Activated CD4-positive, alpha-beta memory T cell treated with anti-CD3 and anti-CD28 coated beads for 36 hours (primary cell): Measurements from ENCODE around the gene SVEP1. TPM values are rescaled to one million over a fixed set of nuclear protein-coding genes. Genes with fewer than 3 reads are reported as not detected.
"Not testable (repeated sequence)": the region's sequence is repeated elsewhere in the genome, so short reads cannot be mapped to it uniquely, and the experiment has no call there.

Source experiments
- CTCF ChIA-PET: fragments of 350-600 bp; sonication (Branson Sonifier 250); formaldehyde crosslinking; loops from one replicate; lab custom pipeline; 2021; ENCODE audit warnings: antibody characterized with exemption, inconsistent platforms; lab: Charles Lee
- POLR2A ChIA-PET: fragments of 350-600 bp; sonication (Branson Sonifier 250); formaldehyde crosslinking; loops from one replicate; lab custom pipeline; 2021; ENCODE audit warnings: antibody characterized with exemption; lab: Charles Lee
- DNase-seq: peaks from one replicate; pipeline ENCODE4 v3.0.0-alpha.2; 2020
- H3K27ac Mint-ChIP-seq: one replicate; pipeline ENCODE4 v1.8.0; 2021; ENCODE audit warnings: mixed read lengths
- H3K27me3 Mint-ChIP-seq: one replicate; pipeline ENCODE4 v1.8.0; 2021; ENCODE audit warnings: mixed read lengths
- H3K36me3 Mint-ChIP-seq: one replicate; pipeline ENCODE4 v1.8.0; 2021; ENCODE audit warnings: mixed read lengths
- H3K4me1 Mint-ChIP-seq: one replicate; pipeline ENCODE4 v1.8.0; 2021; ENCODE audit warnings: low read depth, mixed read lengths
- H3K4me3 Mint-ChIP-seq: one replicate; pipeline ENCODE4 v1.8.0; 2021; ENCODE audit warnings: mild to moderate bottlenecking, mixed read lengths
- H3K9me3 Mint-ChIP-seq: one replicate; pipeline ENCODE4 v1.8.0; 2021; ENCODE audit warnings: mixed read lengths
- intact Hi-C: fragments of 100-400 bp; cut with micrococcal nuclease; formaldehyde crosslinking; loops from one replicate; pipeline ENCODE4 v1.15.1; 2023
- total RNA-seq, 2 experiments: library from RNA; stranded (reverse); gene quantifications; one replicate each; pipeline ENCODE4 v1.2.3, GENCODE V29; 2021

Gene SVEP1
- total RNA-seq, 2 experiments from 2014 or later = not detected

DNA sequence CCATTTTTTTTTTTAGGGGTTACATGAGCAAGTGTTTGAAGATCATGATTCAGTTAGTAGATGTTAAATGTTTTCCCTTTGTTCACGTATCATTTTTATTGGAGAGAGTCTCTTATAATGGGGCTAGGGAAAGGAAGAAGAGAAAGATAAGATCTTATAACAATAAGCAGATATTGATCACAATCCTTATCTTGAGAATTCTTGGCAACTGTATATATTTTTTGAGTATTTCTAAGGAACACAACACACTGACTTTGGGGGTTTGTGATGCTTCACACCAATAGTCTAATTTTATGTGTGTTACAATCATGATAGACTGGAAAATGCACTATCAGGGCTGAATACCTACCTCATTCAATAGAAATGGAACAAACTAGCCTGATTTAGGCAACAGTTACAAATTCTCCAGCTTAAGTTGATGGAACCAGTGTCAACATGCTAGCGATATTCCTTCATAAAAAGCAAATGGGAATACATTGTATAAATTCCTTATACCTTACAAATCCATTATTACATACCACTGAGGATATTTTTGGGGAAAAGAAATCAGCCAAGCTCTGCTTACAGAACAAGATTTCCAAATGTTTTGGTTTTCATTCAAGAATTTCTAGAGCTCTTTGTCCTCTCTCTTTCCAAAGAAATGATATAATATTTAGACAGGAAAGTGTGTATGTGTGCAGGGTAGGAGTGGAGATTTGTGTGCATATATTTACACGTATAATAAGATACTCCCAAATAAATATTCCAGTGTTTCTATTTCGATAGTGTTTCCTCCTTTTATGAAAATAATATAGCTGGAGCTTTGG lies 41.5 kb downstream of the SVEP1 start:
- Mint-ChIP-seq H3K4me1 (no peaks in the 10 kb centered on the region), H3K36me3 (no peaks in the 10 kb centered on the region), H3K4me3 (no peak overlapping the region), H3K9me3 (peaks cover 6% of the 10 kb centered on the region), H3K27ac (no peak overlapping the region), H3K27me3 (no peaks in the 10 kb centered on the region)
- no peak for DNase-seq
- intact Hi-C loops = no loop called here
- POLR2A ChIA-PET = no interaction called here
- CTCF ChIA-PET = no interaction called here

DNA sequence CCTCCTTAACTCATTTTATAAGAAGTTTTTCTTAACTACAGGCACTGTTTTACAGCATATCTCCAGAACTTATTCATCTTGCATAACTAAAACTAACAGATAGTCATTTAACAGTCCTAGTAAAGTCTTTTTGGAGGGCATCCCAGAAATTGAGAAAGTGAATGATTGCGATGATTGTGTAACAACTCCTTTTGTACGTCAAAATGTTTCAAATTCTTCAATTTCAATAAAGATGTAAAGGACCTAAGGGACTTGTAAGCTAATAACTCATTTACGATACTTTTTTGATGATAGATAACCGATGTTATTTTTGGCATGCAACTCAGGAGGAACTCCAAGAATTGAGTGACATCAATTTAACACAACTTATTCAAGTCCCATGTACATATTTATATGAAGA lies 42.7 kb downstream of the SVEP1 start:
- H3K4me3 Mint-ChIP-seq = no peak overlapping the region
- intact Hi-C loops = no loop called here

DNA sequence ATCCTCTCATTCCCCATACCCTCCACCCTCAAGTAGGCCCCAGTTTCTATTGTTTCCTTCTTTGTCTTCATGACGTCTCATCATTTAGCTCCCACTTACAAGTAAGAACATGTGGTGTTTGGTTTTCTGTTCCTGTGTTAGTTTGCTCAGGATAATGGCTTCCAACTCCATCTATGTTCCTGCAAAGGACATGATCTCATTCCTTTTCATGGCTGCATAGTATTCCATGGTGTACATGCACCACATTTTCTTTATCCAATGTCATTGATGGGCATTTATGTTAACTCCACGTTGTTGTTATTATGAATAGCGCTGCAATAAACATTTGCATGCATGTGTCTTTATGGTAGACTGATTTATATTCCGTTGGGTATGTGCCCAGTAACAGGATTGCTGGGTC lies 45.4 kb downstream of the SVEP1 start:
- CTCF ChIA-PET, H3K4me3 Mint-ChIP-seq, H3K27me3 Mint-ChIP-seq, DNase-seq, H3K36me3 Mint-ChIP-seq, H3K4me1 Mint-ChIP-seq, H3K9me3 Mint-ChIP-seq, intact Hi-C loops, H3K27ac Mint-ChIP-seq, POLR2A ChIA-PET: not testable (repeated sequence)

More for the DNA sequence above, 42.7 kb downstream of the SVEP1 start:
- Mint-ChIP-seq H3K36me3 (no peaks in the 10 kb centered on the region), H3K4me1 (no peaks in the 10 kb centered on the region), H3K9me3 (peaks cover 6% of the 10 kb centered on the region), H3K27me3 (no peaks in the 10 kb centered on the region), H3K27ac (no peak overlapping the region)
- DNase-seq = no peak
- ChIA-PET POLR2A (no interaction called here), CTCF (no interaction called here)

DNA sequence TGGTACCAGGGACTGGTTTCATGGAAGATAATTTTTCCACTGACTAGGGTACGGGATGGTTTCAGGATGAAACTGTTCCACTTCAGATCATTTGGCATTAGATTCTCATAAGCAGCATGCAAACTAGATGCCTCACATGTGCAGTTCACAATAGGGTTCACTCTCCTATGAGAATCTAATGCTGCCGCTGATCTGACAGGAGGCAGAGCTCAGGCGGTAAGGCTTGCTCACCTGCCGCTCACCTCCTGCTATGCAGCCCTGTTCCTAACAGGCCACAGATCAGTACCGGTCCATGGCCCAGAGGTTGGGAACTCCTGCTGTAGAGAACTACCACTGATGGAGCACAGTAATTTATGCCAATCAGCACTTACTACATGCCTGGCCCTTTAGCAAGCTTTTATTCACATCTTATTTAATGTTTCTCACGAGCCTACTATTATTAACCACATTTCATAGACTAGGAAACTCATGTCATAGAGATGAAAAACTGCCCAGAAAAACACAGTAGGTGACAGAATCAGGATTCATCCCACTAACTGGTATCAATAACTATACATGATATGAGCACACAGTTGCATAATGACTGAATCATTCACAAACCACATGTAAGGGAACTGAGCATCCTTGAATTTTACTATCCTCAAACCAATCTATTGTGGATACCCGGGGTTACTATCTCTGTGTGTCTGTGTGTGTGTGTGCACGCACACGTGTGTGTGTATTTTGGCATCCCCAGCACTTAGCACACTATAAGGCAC lies 46.5 kb downstream of the SVEP1 start:
- ChIA-PET POLR2A (no interaction called here), CTCF (no interaction called here)
- H3K9me3 Mint-ChIP-seq = peaks cover 6% of the 10 kb centered on the region
- H3K4me3 Mint-ChIP-seq = no peak overlapping the region
- no peaks in the 10 kb centered on the region for H3K36me3 Mint-ChIP-seq
- H3K4me1 Mint-ChIP-seq = no peaks in the 10 kb centered on the region
- H3K27me3 Mint-ChIP-seq = no peaks in the 10 kb centered on the region
- intact Hi-C loops = no loop called here
- H3K27ac Mint-ChIP-seq = no peak overlapping the region
- DNase-seq = no peak

DNA sequence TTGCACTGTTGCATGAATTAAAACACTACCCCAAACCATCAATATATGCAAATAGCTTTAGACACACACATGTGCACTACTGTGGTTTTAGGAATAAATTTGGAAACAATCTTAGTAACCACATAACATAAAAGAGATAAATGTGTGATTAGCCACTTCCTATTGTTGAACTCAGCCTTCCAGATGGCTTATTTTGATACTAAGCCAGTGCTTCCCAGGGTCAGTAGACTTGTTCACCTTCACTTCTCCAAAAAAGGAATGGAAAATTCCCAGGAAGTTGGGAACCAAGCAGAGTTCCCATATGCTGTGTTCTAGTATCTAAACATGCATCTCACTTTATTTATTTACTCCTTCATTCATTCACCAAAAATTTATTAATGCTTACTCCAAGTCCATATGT lies 47.8 kb downstream of the SVEP1 start:
- H3K27me3 Mint-ChIP-seq = no peaks in the 10 kb centered on the region
- no peak overlapping the region for H3K4me3 Mint-ChIP-seq
- intact Hi-C loops = no loop called here
- ChIA-PET POLR2A (no interaction called here), CTCF (no interaction called here)
- peaks cover 6% of the 10 kb centered on the region for H3K9me3 Mint-ChIP-seq
- no peaks in the 10 kb centered on the region for H3K36me3 Mint-ChIP-seq
- H3K4me1 Mint-ChIP-seq = no peaks in the 10 kb centered on the region
- no peak for DNase-seq
- H3K27ac Mint-ChIP-seq = no peak overlapping the region

DNA sequence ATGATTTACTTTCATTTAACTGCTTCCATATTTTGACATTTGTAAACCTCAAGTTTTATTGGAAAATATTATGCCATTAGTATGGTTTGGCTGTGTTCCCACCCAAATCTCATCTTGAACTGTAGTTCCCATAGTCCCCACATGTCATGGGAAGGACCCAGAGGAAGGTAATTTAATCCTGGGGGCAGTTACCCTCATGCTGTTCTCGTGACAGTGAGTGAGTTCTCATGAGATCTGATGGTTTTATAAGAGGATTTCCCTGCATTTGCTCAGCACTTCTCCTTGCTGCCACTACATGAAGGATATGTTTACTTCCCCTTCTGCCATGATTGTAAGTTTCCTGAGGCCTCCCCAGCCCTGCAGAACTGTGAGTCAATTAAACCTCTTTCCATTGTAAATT lies 48.3 kb downstream of the SVEP1 start:
- H3K36me3 Mint-ChIP-seq, H3K4me3 Mint-ChIP-seq, H3K4me1 Mint-ChIP-seq, H3K9me3 Mint-ChIP-seq, H3K27ac Mint-ChIP-seq, DNase-seq, intact Hi-C loops, POLR2A ChIA-PET, H3K27me3 Mint-ChIP-seq: not testable (repeated sequence)
- CTCF ChIA-PET = interaction anchor here (0.7 kb wide), 1 partner anchor 659 kb away, joined by 3 read pairs; no protein-coding TSS in a partner anchor

DNA sequence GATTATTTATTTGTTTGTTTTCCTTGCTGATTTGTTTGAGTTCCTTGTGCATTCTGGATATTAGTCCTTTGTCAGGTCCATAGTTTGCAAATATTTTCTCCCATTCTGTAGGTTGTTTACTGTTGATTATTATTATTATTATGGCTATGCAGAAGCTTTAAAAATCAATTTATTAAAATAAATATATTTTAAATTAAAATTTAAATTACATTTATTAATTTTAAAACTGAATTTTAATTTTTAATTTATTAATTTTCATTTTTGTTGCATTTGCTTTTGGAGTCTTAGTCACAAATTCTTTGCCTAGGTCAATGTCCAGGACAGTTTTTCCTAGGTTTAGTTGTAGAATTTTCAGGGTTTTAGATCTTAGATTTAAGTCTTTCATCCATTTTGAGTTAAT lies 50.9 kb downstream of the SVEP1 start:
- intact Hi-C loops = no loop called here
- no peaks in the 10 kb centered on the region for H3K27me3 Mint-ChIP-seq
- CTCF ChIA-PET = no interaction called here
- H3K9me3 Mint-ChIP-seq = no peaks in the 10 kb centered on the region
- no peaks in the 10 kb centered on the region for H3K36me3 Mint-ChIP-seq
- H3K27ac Mint-ChIP-seq = no peak overlapping the region
- H3K4me3 Mint-ChIP-seq = no peak overlapping the region
- POLR2A ChIA-PET = no interaction called here
- DNase-seq = no peak
- no peaks in the 10 kb centered on the region for H3K4me1 Mint-ChIP-seq

DNA sequence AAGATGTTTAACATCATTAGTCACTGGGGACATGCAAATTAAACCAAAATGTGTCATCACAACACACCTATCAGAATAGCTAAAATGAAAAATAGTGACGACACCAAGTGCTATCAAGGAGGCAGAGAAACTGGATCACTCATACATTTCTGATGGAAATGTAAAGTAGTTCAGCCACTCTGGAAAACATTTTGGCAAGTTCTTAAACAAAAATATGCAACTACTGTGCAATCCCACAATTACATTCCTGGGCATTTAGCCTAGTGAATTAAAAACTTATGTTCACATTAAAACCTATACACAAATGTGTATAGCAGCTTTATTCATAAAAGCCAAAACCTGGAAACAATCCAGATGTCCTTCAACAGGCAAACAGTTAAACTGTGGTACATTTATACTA lies 53.1 kb downstream of the SVEP1 start:
- ChIA-PET POLR2A (no interaction called here), CTCF (no interaction called here)
- Mint-ChIP-seq H3K9me3 (no peaks in the 10 kb centered on the region), H3K36me3 (no peaks in the 10 kb centered on the region), H3K27me3 (no peaks in the 10 kb centered on the region), H3K27ac (no peak overlapping the region), H3K4me3 (no peak overlapping the region), H3K4me1 (no peaks in the 10 kb centered on the region)
- intact Hi-C loops = no loop called here
- DNase-seq = no peak

DNA sequence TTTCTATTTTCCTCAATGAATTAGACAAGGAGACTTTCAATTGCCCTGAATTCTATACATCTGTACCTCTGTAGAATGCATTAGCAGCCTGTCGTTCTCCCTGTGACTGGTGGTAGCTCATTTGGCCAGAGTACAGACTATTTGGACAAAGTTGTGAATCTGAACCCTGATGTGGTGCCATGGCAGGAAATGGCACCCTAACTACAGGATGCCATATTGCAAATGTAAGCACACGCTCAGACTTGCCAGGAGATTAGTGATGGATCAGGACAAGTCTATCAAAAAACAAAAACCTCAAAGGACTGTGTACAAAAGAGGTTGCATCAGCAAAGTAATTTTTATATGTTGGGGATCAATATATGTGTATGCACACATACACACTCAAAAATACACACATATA lies 58.3 kb downstream of the SVEP1 start:
- no peaks in the 10 kb centered on the region for H3K9me3 Mint-ChIP-seq
- H3K4me1 Mint-ChIP-seq = no peaks in the 10 kb centered on the region
- ChIA-PET CTCF (no interaction called here), POLR2A (no interaction called here)
- H3K27me3 Mint-ChIP-seq = no peaks in the 10 kb centered on the region
- no peaks in the 10 kb centered on the region for H3K36me3 Mint-ChIP-seq
- no peak overlapping the region for H3K4me3 Mint-ChIP-seq
- DNase-seq = no peak
- H3K27ac Mint-ChIP-seq = no peak overlapping the region
- intact Hi-C loops = no loop called here

DNA sequence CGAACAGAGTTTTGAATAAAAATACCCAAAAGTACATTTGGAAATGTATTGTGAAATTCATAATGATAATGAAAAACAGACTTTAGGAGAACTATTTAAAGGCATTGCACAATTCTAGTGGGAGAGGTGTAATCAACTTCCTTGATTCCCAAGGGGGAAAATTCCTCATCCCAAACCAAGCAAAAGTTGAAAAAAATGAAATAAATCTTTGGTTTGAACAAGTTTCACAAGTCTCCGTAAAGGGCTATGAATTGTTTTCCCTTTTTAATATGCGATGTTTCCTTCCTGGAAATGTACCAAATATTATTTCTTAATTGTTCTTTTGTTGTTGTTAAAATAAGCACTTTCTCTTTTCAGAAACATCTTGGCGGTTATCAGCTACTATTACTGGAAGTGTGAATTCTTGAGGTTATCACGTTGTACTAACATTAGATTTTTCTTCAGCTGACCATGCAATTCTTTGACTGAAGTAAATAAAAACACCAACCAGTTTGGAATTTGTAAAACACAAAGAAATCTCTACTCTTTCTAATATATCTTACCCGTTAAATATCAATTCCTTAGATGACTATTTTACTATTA lies 59.3 kb downstream of the SVEP1 start:
- Mint-ChIP-seq H3K36me3 (no peaks in the 10 kb centered on the region), H3K4me3 (no peak overlapping the region), H3K27ac (no peak overlapping the region), H3K27me3 (no peaks in the 10 kb centered on the region), H3K4me1 (no peaks in the 10 kb centered on the region), H3K9me3 (no peaks in the 10 kb centered on the region)
- intact Hi-C loops = no loop called here
- no peak for DNase-seq
- ChIA-PET POLR2A (no interaction called here), CTCF (no interaction called here)

DNA sequence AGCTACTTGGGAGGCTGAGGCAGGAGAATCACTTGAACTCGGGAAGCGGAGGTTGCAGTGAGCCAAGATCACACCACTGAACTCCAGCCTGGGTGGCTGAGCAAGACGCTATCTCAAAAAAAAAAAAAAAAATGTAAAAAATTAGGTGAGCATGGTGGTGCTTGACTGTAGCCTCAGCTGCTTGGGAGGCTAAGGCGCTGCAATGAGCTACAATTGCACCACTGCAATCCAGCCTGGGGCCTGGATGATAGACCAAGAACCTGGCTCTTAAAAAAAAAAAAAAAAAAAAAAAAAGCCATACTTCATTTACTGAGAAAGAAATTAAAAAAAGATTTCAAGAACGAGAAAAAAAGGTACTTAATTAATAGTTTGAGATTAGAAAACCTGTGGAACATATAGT lies 62.1 kb downstream of the SVEP1 start:
- ChIA-PET CTCF (no interaction called here), POLR2A (no interaction called here)
- no peaks in the 10 kb centered on the region for H3K9me3 Mint-ChIP-seq
- no peaks in the 10 kb centered on the region for H3K4me1 Mint-ChIP-seq
- no peak overlapping the region for H3K27ac Mint-ChIP-seq
- DNase-seq = no peak
- H3K4me3 Mint-ChIP-seq = no peak overlapping the region
- H3K27me3 Mint-ChIP-seq = peaks cover 1% of the 10 kb centered on the region
- H3K36me3 Mint-ChIP-seq = no peaks in the 10 kb centered on the region
- intact Hi-C loops = no loop called here

DNA sequence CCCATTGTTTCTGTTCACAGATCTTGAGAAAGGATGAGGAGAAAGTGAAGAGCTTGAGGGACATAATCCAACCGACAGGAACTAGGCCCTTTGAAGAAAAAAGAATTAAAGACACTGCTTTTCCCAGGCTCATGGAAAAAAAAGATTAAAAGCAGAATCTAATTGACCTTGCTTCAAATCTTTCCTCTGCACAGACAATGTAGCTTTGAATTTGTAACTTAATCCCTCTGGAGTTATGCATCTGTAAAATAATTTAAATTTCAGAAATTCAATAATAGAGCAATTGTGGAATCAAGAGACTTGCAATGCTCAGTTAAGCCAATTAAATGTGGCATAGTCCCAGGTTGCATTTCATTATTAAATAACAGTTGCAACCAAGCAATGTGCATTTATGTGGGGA lies 64.6 kb downstream of the SVEP1 start:
- Mint-ChIP-seq H3K4me3 (no peak overlapping the region), H3K27me3 (peaks cover 1% of the 10 kb centered on the region), H3K27ac (no peak overlapping the region), H3K4me1 (no peaks in the 10 kb centered on the region), H3K9me3 (no peaks in the 10 kb centered on the region), H3K36me3 (no peaks in the 10 kb centered on the region)
- intact Hi-C loops = no loop called here
- no peak for DNase-seq
- POLR2A ChIA-PET = no interaction called here
- CTCF ChIA-PET = no interaction called here
